ENCODE measurements around the gene CST9. TPM values are rescaled to one million over a fixed set of nuclear protein-coding genes. Genes with fewer than 3 reads are reported as not detected.
"Not testable (repeated sequence)": the region's sequence is repeated elsewhere in the genome, so short reads cannot be mapped to it uniquely, and the experiment has no call there.

The CST9 gene
- total and polyA plus RNA-seq, 8 donors: not detected

DNA sequence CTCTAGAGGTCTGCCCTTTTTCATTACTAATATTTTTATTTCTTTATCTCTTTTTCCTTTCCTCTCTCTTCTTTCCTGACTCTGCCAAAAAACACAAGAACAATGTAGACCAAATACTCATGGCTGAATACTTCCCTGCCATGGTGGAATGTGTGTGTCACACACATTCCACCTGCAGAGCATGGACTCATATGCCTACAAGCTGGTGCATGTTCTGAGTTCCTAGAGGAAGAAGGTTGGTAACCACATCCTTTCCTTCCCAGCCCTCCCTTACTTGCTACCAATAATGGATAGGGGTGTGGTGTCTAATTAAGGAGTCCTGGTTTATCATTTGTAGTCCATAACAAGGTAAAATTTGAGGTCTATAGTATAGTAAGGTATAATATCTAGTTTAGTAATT, 22.2 kb downstream of the CST9 start:
- no peak for ATAC-seq
- intact Hi-C loops (cut with DNase I): no loop called here

DNA sequence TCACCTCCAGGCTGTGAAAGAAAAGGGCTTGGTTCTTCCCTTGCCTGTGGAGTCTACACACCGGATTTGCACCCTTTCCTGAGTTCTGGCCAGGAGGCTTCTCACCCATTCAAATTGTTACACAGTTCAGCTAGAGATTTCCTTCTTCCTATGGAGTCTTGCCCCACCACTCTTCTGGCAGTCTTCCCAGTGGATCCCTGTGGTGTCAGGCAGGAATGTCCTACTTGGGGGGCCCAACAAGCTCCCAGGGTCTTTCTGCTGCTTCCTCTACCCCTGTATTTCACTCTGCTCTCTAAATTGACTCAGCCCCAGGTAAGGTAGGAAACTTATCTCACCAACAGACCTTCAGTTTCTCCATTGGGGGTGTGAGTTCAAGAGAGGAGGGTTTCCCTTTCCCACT, 23.4 kb downstream of the CST9 start:
- TF ChIP-seq, protein P1, sequence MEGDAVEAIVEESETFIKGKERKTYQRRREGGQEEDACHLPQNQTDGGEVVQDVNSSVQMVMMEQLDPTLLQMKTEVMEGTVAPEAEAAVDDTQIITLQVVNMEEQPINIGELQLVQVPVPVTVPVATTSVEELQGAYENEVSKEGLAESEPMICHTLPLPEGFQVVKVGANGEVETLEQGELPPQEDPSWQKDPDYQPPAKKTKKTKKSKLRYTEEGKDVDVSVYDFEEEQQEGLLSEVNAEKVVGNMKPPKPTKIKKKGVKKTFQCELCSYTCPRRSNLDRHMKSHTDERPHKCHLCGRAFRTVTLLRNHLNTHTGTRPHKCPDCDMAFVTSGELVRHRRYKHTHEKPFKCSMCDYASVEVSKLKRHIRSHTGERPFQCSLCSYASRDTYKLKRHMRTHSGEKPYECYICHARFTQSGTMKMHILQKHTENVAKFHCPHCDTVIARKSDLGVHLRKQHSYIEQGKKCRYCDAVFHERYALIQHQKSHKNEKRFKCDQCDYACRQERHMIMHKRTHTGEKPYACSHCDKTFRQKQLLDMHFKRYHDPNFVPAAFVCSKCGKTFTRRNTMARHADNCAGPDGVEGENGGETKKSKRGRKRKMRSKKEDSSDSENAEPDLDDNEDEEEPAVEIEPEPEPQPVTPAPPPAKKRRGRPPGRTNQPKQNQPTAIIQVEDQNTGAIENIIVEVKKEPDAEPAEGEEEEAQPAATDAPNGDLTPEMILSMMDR (IDR thresholded peaks at IDR 0.05): no peak
- ATAC-seq (no peak), DNase-seq (no peak)
- Histone ChIP-seq H3K4me3 (no peak overlapping the region), H3K9me3 (peaks cover 0 to 3% of the 10 kb centered on the region in 2 donors), H3K36me3 (no peaks in the 10 kb centered on the region), H3K27me3 (peaks cover 0 to 9% of the 10 kb centered on the region in 2 donors), H3K27ac (no peak overlapping the region), H3K4me1 (no peaks in the 10 kb centered on the region)
- intact Hi-C loops (cut with DNase I): no loop called here

More for the DNA sequence above, 22.2 kb downstream of the CST9 start:
- H3K27me3 ChIP-seq: peaks cover 0 to 9% of the 10 kb centered on the region in 2 donors
- no peak overlapping the region for H3K4me3 ChIP-seq
- H3K9me3 ChIP-seq: peaks cover 0 to 3% of the 10 kb centered on the region in 2 donors
- no peak overlapping the region for H3K27ac ChIP-seq
- H3K36me3 ChIP-seq: no peaks in the 10 kb centered on the region
- H3K4me1 ChIP-seq: no peaks in the 10 kb centered on the region
- DNase-seq: no peak
- TF ChIP-seq, protein P1 (IDR thresholded peaks at IDR 0.05): no peak

DNA sequence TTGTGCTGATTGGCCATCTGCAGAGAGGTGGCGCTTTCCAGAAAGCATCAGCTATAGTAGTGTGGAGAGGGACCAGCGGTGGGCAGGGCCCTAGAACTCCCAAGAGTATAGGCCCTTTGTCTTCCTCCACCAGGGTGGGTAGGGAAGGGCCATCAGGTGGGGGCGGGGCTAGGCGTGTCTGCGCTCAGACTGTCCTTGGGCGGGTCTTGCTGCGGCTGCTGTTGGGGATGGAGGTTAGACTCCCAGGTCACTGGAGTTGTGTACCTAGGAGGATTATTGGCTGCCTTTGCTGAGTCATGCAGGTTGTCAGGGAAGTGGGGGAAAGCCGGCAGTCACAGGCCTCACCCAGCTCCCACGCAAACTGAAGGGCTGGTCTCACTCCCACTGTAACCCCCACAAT, 23.9 kb downstream of the CST9 start:
- intact Hi-C loops (cut with DNase I); ATAC-seq; H3K4me1 ChIP-seq; H3K27me3 ChIP-seq; DNase-seq; H3K27ac ChIP-seq; H3K9me3 ChIP-seq; H3K4me3 ChIP-seq; H3K36me3 ChIP-seq: not testable (repeated sequence)

DNA sequence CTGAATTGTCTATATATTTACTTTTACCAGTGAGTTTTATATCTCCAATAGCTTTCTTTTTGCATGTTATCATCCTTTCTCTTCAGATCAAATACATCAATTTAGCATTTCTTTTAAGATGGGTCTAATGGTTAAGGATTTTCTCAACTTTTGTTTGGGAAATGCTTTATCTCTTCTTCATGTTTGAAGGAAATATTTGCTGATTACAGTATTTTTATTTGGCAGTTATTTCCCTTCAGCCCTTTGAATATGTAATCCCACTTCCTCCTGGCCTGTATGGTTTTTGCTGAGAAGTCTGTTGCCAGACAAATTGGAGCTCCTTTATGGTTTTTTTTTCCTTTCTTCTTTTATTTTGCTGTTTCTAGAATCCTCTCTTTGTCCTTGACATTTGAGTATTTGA, 30.7 kb downstream of the CST9 start:
- H3K9me3 ChIP-seq: no peaks in the 10 kb centered on the region
- no peak overlapping the region for H3K27ac ChIP-seq
- intact Hi-C loops (cut with DNase I): no loop called here
- TF ChIP-seq, protein P1 (IDR thresholded peaks at IDR 0.05): no peak
- no peaks in the 10 kb centered on the region for H3K27me3 ChIP-seq
- no peak for DNase-seq
- no peaks in the 10 kb centered on the region for H3K36me3 ChIP-seq
- H3K4me1 ChIP-seq: no peaks in the 10 kb centered on the region
- no peak for ATAC-seq
- H3K4me3 ChIP-seq: no peak overlapping the region

DNA sequence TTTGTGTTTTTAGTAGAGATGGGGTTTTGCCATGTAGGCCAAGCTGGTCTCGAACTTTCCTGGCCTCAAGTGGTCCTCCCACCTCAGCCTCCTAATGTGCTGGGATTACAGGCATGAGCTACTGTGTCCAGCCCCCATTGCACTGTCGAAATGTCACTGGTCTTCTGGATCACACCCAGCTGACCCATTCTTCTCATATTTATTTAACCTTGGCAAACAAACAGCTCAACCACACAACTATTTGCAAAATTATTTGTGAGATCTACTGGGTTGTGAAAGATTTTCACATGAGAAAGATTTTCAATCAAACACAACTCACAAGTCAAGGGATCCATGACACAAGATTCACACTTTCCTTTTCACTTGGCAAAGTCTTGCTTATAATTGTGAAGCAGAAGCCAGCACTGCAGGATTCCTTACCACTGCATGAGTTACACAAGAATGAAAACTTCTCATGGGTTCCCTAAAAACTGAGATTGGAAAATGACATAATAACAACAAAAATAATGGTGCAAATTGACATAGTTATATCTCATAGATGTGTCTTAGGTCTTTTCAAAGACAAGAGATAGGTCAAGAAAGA, 35.4 kb downstream of the CST9 start:
- TF ChIP-seq, protein P1 (IDR thresholded peaks at IDR 0.05): no peak
- H3K27me3 ChIP-seq: no peaks in the 10 kb centered on the region
- H3K9me3 ChIP-seq: no peaks in the 10 kb centered on the region
- H3K36me3 ChIP-seq: no peaks in the 10 kb centered on the region
- no peak overlapping the region for H3K4me3 ChIP-seq
- intact Hi-C loops (cut with DNase I): no loop called here
- DNase-seq: no peak
- H3K4me1 ChIP-seq: no peaks in the 10 kb centered on the region
- no peak for ATAC-seq
- H3K27ac ChIP-seq: no peak overlapping the region

DNA sequence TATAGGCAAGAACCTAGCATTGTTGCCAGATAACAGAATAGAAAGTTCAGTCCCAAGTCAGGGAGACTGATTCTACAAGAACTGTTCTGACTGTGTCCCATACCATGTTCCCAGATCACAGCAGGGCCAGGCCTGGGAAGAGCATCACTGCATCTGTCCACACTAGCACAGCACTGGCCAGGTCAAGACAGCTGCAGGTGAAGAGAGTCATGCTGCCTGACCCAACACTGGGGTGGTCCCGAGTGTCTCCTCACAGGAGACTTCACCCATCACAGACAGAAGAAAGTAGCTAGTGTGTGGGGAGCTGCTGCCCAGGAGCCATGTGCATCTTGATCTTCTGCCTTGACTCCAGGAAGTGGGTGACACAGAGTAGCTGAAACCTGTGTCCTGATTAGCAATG, 36.1 kb downstream of the CST9 start:
- no peak for ATAC-seq
- no peak overlapping the region for H3K4me3 ChIP-seq
- no peak for DNase-seq
- no peaks in the 10 kb centered on the region for H3K4me1 ChIP-seq
- no peaks in the 10 kb centered on the region for H3K36me3 ChIP-seq
- TF ChIP-seq, protein P1 (IDR thresholded peaks at IDR 0.05): no peak
- intact Hi-C loops (cut with DNase I): no loop called here
- H3K27me3 ChIP-seq: no peaks in the 10 kb centered on the region
- no peaks in the 10 kb centered on the region for H3K9me3 ChIP-seq
- H3K27ac ChIP-seq: no peak overlapping the region

Measured in left lung (tissue), 10 donors.